HG03521 (cell line): ENCODE measurements around the gene HSD3B7.
"Not testable (repeated sequence)": the region's sequence is repeated elsewhere in the genome, so short reads cannot be mapped to it uniquely, and the experiment has no call there.

Experiments
- ATAC-seq: cut with Tn5 transposase; IDR thresholded peaks from one replicate; pipeline ENCODE4 v1.9.1; 2021; ENCODE audit warnings: mild to moderate bottlenecking, moderate library complexity; ENCODE audit not compliant: unreplicated experiment

The HSD3B7 gene

GRCh38 chr16:30998852-30999761, 14.1 kb downstream of the HSD3B7 start:
- no peak for ATAC-seq

GRCh38 chr16:31000671-31001382, 15.8 kb downstream of the HSD3B7 start:
- no peak for ATAC-seq

GRCh38 chr16:31001507-31002249, 16.7 kb downstream of the HSD3B7 start:
- ATAC-seq: no peak

GRCh38 chr16:31002250-31002700, 17.3 kb downstream of the HSD3B7 start:
- ATAC-seq: no peak

GRCh38 chr16:31002862-31003341, 17.9 kb downstream of the HSD3B7 start:
- no peak for ATAC-seq

- no peak for ATAC-seq
Observed at GRCh38 chr16:31003744-31004143, 18.7 kb downstream of the HSD3B7 start.

GRCh38 chr16:31004658-31005057, 19.7 kb downstream of the HSD3B7 start:
- no peak for ATAC-seq

- ATAC-seq: no peak
Observed at GRCh38 chr16:31005350-31006085, 20.5 kb downstream of the HSD3B7 start.

- no peak for ATAC-seq
Observed at GRCh38 chr16:31006086-31006385, 21.0 kb downstream of the HSD3B7 start.

GRCh38 chr16:31006589-31006988, 21.6 kb downstream of the HSD3B7 start:
- ATAC-seq: no peak

- no peak for ATAC-seq
Observed at GRCh38 chr16:31007684-31008083, 22.7 kb downstream of the HSD3B7 start.

GRCh38 chr16:31008149-31008548, 23.1 kb downstream of the HSD3B7 start:
- no peak for ATAC-seq

GRCh38 chr16:31008551-31008950, 23.5 kb downstream of the HSD3B7 start:
- ATAC-seq: no peak

- ATAC-seq: no peak
Observed at GRCh38 chr16:31009120-31009519, 24.1 kb downstream of the HSD3B7 start.

GRCh38 chr16:31009894-31010584, 25.0 kb downstream of the HSD3B7 start:
- ATAC-seq: no peak

- ATAC-seq: no peak
Observed at GRCh38 chr16:31010585-31011325, 25.7 kb downstream of the HSD3B7 start, which contains the start of gene STX1B. Gene STX1B, minus strand, starts transcription at chr16:31010638. Its CDS starts 242 bp downstream, at chr16:31010396.

GRCh38 chr16:31011815-31012214, 26.8 kb downstream of the HSD3B7 start:
- ATAC-seq: not testable (repeated sequence)

GRCh38 chr16:31013292-31013691, 28.3 kb downstream of the HSD3B7 start:
- not testable (repeated sequence) for ATAC-seq

GRCh38 chr16:31016018-31016417, 31.0 kb downstream of the HSD3B7 start:
- ATAC-seq: no peak
